HG02610 (cell line): Measurements from ENCODE around the gene BST2.
A peak's percentile ranks its signal among the peaks of the same experiment; 100 is the strongest.

Experiments used
- ATAC-seq: cut with Tn5 transposase; IDR thresholded peaks from one replicate; pipeline ENCODE4 v1.9.1; 2021; ENCODE audit warnings: mild to moderate bottlenecking, moderate library complexity; ENCODE audit not compliant: unreplicated experiment

BST2 gene

GRCh38 chr19:17405250-17406045 is at the start of gene BST2:
TSS of gene BST2 (minus strand) at chr19:17405630. CDS start at chr19:17405575, 55 bp downstream.
- ATAC-seq: peak; percentile 70

- ATAC-seq: no peak
Observed at GRCh38 chr19:17454576-17455071, 49.2 kb upstream of the BST2 start.

- ATAC-seq: no peak
Observed at GRCh38 chr19:17451820-17452219, 46.4 kb upstream of the BST2 start.

GRCh38 chr19:17450264-17451075 is 45.0 kb upstream of the BST2 start:
- ATAC-seq: peak; percentile 42

GRCh38 chr19:17448131-17448967 is 42.9 kb upstream of the BST2 start, which contains the start of gene TMEM221:
TSS of gene TMEM221 (minus strand) at chr19:17448668. CDS start at chr19:17448462, 206 bp downstream.
- ATAC-seq: no peak

- ATAC-seq: no peak
Observed at GRCh38 chr19:17447704-17448130, 42.3 kb upstream of the BST2 start.

GRCh38 chr19:17445526-17446165 is 40.2 kb upstream of the BST2 start:
- ATAC-seq: no peak

GRCh38 chr19:17441241-17442021 is 36.0 kb upstream of the BST2 start:
- no peak for ATAC-seq

- ATAC-seq: no peak
Observed at GRCh38 chr19:17436874-17437267, 31.4 kb upstream of the BST2 start.

- ATAC-seq: no peak
Observed at GRCh38 chr19:17436094-17436873, 30.9 kb upstream of the BST2 start.

GRCh38 chr19:17435218-17435617 is 29.8 kb upstream of the BST2 start:
- no peak for ATAC-seq

GRCh38 chr19:17431417-17431816 is 26.0 kb upstream of the BST2 start:
- no peak for ATAC-seq

GRCh38 chr19:17429641-17430113 is 24.2 kb upstream of the BST2 start:
- ATAC-seq: no peak

- ATAC-seq: no peak
Observed at GRCh38 chr19:17424743-17425365, 19.4 kb upstream of the BST2 start.

- ATAC-seq: no peak
Observed at GRCh38 chr19:17423429-17424208, 18.2 kb upstream of the BST2 start.

- no peak for ATAC-seq
Observed at GRCh38 chr19:17421942-17422341, 16.5 kb upstream of the BST2 start.

GRCh38 chr19:17420475-17420924 is 15.1 kb upstream of the BST2 start:
- ATAC-seq: no peak
